Stimulated activated naive CD8-positive, alpha-beta T cell treated with anti-CD3 and anti-CD28 coated beads, Interleukin-15, Interleukin-2, amounts not matched to agents 100 U/mL and 50 U/mL, for 24 hours (primary cell): ENCODE measurements around the gene HLA-B.
A peak's percentile ranks its signal among the peaks of the same experiment; 100 is the strongest.
"Not testable (repeated sequence)": the region's sequence is repeated elsewhere in the genome, so short reads cannot be mapped to it uniquely, and the experiment has no call there.

ENCODE experiments used
- ATAC-seq: fragments of 150-1000 bp; cut with Tn5 transposase; one replicate; pipeline ENCODE4 v1.10.0; 2021
- DNase-seq: peaks from one replicate; pipeline ENCODE4 v3.0.0; 2021

The HLA-B gene

GRCh38 chr6:31356946-31357466, at the start of gene HLA-B:
Gene HLA-B (minus strand): TSS chr6:31357179. CDS start chr6:31357158, 21 bp downstream.
- ATAC-seq (peak; percentile 81), DNase-seq (peak; percentile 82)

GRCh38 chr6:31405996-31406395, 49.0 kb upstream of the HLA-B start:
- no peak for DNase-seq

DNA sequence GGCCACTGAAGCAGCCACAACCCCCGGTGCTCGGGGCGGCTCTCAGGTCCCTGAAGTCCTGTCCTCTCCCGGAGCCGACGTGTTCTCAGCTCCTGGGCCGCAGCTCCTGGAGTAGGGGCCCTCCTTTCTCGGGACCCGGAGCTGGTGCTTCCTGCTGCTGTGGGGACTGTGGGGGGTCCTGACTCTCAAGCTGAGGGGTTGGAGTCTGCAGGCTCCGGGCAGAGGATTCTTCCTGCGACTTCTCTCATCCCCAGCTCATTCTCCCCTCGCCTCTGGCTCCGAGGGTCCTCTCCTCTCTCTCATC, 47.0 kb upstream of the HLA-B start:
- not testable (repeated sequence) for DNase-seq, ATAC-seq

More at GRCh38 chr6:31405996-31406395, 49.0 kb upstream of the HLA-B start:
- ATAC-seq, result no peak

DNA sequence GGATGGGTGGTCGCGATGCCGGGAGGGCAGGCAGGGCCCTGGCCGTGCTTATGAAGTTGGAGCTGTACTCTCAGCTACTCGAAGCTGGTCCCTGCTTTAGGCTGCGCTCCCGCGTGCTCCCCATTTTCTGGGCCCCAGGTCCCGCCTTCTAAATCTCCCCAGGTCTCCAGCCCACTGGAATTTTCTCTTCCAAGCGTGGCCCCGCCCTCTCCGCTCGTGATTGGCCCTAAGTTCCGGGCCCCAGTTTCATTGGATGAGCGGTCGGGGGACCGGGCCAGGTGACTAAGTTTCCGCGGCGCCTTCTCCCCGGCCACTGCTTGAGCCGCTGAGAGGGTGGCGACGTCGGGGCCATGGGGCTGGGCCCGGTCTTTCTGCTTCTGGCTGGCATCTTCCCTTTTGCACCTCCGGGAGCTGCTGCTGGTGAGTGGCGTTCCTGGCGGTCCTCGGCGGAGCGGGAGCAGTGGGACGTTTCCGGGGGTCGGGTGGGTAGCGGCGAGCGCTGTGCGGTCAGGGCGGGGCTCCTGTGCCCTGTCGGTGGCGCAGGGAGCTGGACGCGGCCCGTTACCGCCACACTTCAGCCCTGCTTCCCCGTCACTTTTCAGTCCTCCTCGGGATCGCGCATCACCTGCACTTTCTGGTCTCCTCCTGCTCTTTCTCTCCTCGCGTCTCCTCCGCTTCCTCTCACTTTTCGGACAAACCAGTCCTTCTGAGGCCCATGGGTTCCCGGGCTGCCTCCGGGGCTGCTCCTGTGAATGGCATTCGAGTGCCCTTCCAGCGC, 46.5 kb upstream of the HLA-B start, which contains the start of gene MICA:
MICA (plus strand) TSS at position 313 of the 778 bp plus-strand sequence; CDS start at position 351, 38 bp downstream.
- DNase-seq (peak; percentile 83), ATAC-seq (peak; percentile 70)

DNA sequence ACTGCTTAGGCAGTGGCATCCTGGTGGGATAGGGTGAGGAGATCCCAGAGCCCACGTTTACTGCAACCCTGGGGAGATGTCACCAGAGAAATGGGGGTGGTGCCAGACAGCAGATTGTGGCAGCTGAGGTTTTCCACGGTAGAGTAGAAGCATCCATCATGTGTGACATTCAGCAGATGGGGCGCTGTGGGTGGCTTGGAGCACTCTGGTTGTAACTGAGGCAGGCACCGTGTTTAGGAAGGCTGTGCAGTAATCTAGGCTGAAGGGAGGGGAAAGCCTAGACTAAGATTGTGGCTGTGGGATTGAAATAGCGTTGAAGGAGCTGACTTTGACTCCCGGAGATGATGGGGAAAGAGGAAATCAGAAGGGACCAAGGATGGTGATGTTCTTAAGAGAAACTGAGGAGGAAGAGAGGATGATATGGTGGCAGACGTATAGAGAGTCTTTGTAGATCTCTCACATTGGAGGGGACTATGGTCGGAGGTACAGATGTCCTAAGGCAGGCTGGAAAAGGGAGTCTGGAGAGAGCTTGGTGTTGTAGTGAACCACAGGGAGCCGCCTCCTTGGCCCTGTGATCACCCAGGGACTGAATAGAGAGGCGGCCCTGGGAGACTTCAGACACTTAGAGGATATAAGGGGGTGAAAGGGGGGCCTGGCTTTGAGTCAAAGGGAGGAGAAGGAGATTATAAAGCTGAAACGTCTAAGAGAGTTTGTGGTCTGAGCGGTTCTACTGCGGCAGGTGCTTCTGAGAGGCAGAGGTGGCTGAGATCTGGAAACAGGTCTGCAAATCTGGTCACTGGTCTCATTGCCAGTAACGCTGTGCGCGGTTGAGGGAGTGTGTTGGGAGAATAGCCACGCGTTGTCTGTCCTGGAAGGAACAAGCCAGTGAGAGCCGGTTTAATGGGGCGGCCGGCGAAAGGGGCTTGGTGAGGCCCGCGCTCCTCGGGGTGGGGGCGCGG, 45.6 kb upstream of the HLA-B start:
- ATAC-seq (peak; percentile 37), DNase-seq (peak; percentile 43)

- DNase-seq (no peak), ATAC-seq (no peak)
Measured at GRCh38 chr6:31401403-31401802, 44.4 kb upstream of the HLA-B start.

DNA sequence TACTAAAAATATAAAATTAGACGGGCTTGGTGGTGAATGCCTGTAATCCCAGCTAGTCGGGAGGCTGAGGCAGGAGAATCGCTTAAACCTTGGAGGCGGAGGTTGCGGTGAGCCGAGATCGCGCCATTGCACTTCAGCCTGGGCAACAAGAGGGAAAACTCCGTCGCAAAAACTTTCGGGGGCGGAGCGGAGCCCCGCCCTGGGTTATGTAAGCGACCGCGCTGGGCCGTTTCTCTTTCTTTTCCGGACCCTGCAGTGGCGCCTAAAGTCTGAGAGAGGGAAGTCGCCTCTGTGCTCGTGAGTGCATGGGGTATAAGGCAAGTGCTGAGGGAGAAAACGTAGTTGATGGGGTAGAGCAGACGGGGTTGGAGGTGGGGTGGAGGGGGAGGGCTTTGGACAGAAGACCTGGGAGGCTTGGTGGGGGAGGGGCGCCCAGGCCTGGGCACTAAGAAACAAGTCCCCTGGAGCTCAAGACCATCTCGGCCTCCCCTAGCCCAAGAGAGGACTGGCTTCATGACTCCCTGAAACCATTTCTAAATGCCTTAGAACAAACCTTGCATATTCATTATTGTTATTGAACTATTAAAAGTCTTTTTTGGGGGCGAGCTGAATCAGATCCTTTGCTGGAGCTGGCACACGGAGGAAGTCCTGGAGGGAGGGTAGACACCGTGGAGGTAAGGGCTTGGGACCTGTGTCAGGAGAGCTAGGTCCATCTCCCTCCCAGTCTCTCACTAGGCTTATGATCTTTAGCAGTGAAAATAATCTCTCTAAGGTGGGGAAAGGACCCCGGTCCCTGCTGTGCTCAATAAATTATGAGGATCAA, 43.7 kb upstream of the HLA-B start:
- DNase-seq (peak; percentile 79), ATAC-seq (peak; percentile 24)

DNA sequence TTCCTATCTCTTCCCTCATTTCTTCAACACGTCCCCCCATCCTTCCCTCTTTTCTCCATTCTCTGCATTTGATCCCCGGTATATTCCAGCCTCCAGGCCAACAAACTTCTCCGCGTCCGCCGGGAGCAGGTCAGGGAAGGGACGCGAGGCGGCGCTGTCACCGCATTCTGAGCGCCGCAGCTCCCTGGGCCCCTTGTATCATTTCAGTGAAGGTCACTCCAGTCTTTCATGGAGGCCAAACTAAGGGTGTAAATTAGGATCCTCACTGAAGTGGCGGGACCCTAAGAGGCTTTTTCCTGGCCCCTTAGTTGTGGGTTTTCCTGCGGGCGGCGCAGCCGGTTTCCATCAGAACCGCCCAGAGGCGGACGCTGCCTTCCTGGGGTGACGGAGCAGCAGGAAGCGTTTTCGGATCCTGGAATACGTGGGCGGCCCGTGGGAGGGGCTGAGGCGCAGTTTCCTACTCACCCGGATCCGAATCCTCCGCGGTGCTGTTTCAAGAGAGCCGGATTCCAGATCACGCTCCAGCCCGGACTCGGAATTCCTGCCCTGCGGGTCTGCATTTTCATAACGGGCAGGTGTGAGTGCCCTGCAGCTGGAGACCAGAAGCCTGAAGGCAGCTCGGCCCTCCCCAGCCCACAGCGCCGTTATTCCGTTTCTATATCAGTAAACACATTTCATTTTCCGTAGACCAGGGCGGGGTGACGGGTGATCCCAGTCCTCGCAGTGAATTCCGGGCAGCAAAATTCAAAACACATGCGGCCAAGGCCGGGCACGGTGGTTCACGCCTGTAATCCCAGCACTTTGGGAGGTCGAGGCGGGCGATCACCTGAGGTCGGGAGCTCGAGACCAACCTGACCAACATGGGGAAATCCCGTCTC, 42.8 kb upstream of the HLA-B start:
- ATAC-seq (peak; percentile 50), DNase-seq (peak; percentile 77)

GRCh38 chr6:31397901-31398525, 41.0 kb upstream of the HLA-B start:
- DNase-seq, result no peak

DNA sequence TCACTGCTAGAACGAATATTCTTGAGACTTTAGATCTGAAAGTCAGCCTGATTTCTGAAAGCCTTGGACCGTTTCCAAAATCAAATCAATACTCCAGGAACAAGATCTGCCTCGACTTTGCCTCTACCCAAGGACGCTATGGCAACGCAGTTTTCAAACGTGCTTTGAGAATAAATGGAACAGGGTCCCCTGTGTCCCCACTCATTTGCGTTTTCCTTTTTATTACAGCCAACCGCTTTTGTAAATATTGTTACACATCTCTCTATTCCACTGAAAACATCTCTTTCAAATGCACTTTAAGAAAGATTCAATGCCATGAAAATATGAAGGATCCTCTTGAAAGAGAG, 40.1 kb upstream of the HLA-B start:
- not testable (repeated sequence) for ATAC-seq

More at GRCh38 chr6:31397901-31398525, 41.0 kb upstream of the HLA-B start:
- no peak for ATAC-seq

GRCh38 chr6:31396422-31397152, 39.6 kb upstream of the HLA-B start:
- DNase-seq (peak; percentile 92), ATAC-seq (peak; percentile 67)

More for the DNA sequence above, 40.1 kb upstream of the HLA-B start:
- DNase-seq, result not testable (repeated sequence)

- DNase-seq (no peak), ATAC-seq (no peak)
Measured at GRCh38 chr6:31395832-31396231, 38.9 kb upstream of the HLA-B start.

GRCh38 chr6:31394381-31394780, 37.4 kb upstream of the HLA-B start:
- DNase-seq (no peak), ATAC-seq (no peak)

DNA sequence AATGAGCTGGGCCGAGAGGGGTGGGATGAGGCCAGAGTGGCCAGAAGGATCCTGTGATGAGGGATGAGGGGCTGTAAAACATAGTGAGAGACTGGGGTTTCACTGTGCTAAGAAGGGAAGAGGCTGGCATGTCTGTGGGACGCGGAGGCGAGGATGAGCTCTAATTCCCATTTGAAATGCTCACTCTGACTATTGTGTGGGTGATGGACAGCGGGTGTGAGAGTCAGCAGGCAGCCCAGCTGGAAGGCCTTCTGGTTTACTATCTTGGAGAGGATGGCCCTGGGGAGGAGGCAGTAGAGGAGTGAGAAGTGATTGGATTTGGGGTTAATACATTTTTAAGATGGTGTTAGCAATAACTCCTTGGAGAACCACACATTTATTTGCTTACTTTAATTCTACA, 37.0 kb upstream of the HLA-B start:
- DNase-seq, result no peak
- ATAC-seq, result no peak

DNA sequence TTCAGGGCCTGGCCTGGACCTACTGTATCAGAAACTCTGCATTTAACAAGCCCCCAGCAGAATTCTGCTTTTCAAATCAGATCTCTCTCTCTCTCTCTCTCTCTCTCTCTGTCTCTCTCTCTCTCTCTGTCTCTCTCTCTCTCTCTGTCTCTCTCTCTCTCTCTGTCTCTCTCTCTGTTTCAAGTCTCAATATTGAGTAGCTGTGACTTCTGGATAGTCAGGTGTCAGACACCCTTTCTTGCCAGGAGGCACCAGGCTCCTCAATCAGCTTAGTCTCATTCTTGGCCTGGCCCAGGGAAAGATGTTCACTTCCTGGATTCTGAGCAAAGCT, 32.8 kb upstream of the HLA-B start:
- ATAC-seq, DNase-seq: not testable (repeated sequence)

DNA sequence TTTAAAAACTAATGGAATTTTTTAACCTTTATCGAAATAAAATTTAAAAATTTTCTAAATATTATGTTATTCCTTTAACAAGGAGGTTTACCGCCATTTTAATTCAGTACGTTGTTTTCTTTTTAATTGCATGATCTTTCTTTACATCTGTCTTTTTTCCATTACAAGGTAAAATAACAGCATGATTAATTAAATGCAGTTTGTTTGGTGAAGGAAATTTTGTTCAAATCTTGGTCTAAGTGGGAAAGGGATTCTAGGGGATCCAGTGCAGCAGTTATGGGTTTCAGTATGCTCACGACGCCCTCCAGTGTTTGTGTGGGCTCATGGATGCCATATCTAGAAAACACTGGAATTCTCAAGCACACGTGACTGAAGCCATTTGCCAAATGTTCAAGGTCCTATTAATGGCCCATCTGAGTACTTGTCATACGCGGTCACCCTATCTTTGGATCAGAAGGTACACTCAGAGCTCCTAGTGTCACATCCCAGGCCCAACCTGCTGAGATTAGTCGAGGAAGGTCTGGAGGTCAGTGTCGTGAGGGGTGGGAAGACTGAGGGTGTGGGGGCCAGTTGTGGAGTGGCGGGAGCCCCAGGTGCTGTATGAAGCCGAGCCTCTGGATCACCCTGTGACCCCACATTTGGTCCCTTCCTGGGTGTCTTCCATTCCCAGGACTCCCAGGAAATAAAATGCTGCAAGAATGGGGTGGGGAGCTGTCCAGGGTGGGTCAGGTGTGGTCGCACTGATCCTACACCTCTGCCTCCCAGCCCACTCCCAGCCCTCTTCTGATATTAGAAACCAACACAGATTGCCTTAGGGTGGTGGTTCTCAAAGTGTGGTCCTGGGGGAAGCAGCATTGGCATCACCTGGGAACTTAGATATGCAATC, 32.2 kb upstream of the HLA-B start:
- ATAC-seq, result not testable (repeated sequence)

DNA sequence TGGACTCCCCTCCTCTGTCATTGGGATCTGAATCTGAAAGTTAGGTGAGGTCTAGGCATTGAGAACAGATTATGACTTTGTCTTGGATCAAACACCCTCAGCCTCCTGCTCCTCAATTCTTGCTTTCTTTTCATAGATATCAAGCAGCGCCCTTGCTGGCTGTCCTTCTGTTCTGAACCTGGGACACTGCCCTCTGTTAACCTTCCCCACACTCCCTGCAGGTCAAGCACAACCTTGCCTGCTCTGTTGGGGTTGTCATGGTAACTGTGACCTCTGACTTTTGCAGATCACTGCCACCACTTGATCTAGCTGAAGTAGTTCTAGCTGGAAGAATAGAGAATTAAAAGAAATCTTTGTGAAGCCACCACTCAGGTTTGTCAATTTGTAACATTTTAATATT, 30.0 kb upstream of the HLA-B start:
- DNase-seq (no peak), ATAC-seq (no peak)

More for the DNA sequence above, 32.2 kb upstream of the HLA-B start:
- DNase-seq, result not testable (repeated sequence)

GRCh38 chr6:31386099-31386498, 29.1 kb upstream of the HLA-B start:
- ATAC-seq (no peak), DNase-seq (no peak)

DNA sequence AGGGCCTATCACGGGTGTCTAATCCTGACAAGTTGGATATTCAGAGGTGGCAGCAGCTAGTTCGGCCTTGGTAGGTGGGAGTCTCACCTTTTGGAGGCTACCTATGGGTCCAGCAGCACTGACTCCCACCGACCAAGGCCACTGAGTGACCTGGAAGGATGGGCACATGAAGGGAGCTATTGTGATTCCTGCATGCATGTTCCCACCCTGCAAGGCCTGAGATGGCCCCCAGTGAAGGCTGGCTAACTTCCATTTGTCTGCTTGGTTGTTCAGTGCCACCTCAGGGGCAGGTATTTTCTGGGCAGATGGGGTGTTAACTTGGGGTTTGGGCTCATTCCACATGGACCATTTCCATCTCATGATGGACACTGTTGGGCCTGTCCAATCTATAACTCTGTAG, 28.1 kb upstream of the HLA-B start:
- no peak for ATAC-seq
- no peak for DNase-seq
